ENCODE measurements around the gene TTC13.

DNA sequence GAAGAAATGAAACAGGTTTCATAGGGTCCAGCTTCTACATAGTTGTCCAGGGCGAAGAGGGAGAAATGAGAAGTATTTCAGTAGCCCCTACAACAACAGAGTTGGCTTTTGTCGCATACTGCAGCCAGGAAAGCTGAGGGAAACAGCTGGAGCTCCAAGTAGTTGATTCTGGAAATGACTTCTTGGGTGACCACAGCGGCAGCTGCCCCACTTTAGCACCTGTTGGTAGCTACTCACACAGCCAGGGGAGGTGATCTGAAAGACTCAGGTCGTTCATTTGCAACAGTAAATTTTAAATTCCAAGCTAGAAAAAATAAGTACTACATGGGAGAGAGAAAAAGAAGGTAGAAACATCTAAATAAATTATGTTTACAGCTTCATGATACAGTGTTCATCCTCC lies 2.3 kb downstream of the TTC13 start:
- TF ChIP-seq, protein P1, sequence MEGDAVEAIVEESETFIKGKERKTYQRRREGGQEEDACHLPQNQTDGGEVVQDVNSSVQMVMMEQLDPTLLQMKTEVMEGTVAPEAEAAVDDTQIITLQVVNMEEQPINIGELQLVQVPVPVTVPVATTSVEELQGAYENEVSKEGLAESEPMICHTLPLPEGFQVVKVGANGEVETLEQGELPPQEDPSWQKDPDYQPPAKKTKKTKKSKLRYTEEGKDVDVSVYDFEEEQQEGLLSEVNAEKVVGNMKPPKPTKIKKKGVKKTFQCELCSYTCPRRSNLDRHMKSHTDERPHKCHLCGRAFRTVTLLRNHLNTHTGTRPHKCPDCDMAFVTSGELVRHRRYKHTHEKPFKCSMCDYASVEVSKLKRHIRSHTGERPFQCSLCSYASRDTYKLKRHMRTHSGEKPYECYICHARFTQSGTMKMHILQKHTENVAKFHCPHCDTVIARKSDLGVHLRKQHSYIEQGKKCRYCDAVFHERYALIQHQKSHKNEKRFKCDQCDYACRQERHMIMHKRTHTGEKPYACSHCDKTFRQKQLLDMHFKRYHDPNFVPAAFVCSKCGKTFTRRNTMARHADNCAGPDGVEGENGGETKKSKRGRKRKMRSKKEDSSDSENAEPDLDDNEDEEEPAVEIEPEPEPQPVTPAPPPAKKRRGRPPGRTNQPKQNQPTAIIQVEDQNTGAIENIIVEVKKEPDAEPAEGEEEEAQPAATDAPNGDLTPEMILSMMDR (conservative IDR thresholded peaks at IDR 0.05; ENCODE audit: low read depth, low read length): no peak
- TF ChIP-seq EZH2phosphoT487 (IDR thresholded peaks at IDR 0.05; ENCODE audit: borderline replicate concordance, low read length): no peak
- no peak for TF ChIP-seq EZH2 (IDR thresholded peaks at IDR 0.05; ENCODE audit: low read length, unreplicated experiment)
